ENCODE data around the gene LRMDA.
A peak's percentile ranks its signal among the peaks of the same experiment; 100 is the strongest.

The LRMDA gene

DNA sequence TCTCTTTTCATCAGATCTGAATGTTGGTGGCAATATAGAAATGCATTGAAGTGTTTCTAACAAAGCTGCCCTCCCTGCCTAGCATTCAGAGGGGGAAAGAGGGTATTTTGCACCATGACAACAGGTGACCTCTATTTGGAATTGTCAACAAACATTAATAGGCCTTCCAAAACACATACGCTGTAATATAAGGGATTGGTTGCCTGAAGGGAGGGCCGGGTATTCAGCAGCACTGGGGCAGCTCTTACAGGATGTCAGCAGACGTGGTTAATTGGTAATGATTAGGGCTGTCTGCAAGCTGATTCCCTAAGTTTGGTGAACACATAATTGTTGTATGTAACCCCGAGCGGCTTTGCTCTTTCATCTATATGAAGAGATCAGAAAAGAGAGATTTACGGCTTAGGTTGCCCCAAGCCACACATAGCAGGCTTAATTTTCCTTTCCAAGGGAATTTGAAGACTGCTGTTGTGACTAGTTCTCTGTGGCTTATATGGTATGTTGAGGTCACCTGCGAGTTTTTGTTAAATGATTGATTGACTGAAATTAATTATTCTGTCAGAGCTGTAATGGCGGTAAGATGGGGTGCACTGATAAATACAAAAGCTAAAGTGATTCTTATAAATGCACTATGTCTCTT is 759.3 kb downstream of the LRMDA start:
- H3K27ac ChIP-seq (ENCODE audit: low read depth, low read length) = no peak overlapping the region
- no peak overlapping the region for H2BK5ac ChIP-seq (ENCODE audit: low read length)
- no peak overlapping the region for H4K8ac ChIP-seq (ENCODE audit: low read depth, low read length)
- H4K5ac ChIP-seq (ENCODE audit: low read length) = no peak overlapping the region
- no peaks in the 10 kb centered on the region for H3K79me2 ChIP-seq (ENCODE audit: control insufficient read depth, insufficient read depth, low read length)
- no peak overlapping the region for H2BK15ac ChIP-seq (replicated peaks; ENCODE audit: low read depth)
- peak; percentile 17 for DNase-seq
- no peak overlapping the region for H3K23ac ChIP-seq (ENCODE audit: low read length)
- no peaks in the 10 kb centered on the region for H3K79me1 ChIP-seq (ENCODE audit: low read length)
- no peak overlapping the region for H3K18ac ChIP-seq (ENCODE audit: low read length)
- H3K27me3 ChIP-seq (ENCODE audit: insufficient read depth, low read length, poor library complexity) = no peaks in the 10 kb centered on the region
- no peak overlapping the region for H3K9ac ChIP-seq (ENCODE audit: low read length)
- no peak overlapping the region for H3K56ac ChIP-seq (ENCODE audit: low read length)
- no peak overlapping the region for H3K4me3 ChIP-seq (ENCODE audit: low read length)
- no peak overlapping the region for H3K4me2 ChIP-seq (ENCODE audit: low read length)
- no peaks in the 10 kb centered on the region for H3K36me3 ChIP-seq (ENCODE audit: control insufficient read depth, insufficient read depth, low read length)
- no peak overlapping the region for H2AK5ac ChIP-seq (ENCODE audit: low read length)
- H3K4me1 ChIP-seq (ENCODE audit: control insufficient read depth, low read depth, low read length) = no peaks in the 10 kb centered on the region
- no peak overlapping the region for H2BK120ac ChIP-seq (ENCODE audit: low read depth, low read length)
- WGBS (ENCODE audit: extremely low coverage, insufficient coverage, low lambda C conversion rate) = no CpG with 5 or more reads among the region's 8 CpGs
- no peak overlapping the region for H3K4ac ChIP-seq (ENCODE audit: low read depth, low read length)

DNA sequence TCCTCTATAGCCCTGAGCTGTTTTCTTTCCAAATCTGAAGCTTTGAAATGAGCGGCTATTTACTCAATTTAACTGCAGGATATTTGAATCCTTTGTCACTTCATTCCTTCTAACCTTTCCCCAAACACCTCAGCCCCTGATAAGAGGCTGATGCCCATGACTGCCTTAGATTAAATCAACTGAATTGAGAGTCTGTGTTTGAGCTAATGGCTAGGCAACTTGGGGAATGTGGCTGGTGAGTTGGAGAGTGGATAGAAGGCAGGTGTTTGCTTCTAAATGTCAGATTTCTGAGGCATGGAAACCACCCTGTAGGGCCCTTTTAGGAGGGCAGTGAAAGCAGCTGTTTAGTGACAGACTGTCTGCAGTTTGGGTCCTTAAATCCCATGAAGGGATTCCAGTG is 759.9 kb downstream of the LRMDA start:
- Histone ChIP-seq H3K36me3 (ENCODE audit: control insufficient read depth, insufficient read depth, low read length) (no peaks in the 10 kb centered on the region), H2BK15ac (replicated peaks; ENCODE audit: low read depth) (no peak overlapping the region), H3K4me2 (ENCODE audit: low read length) (no peak overlapping the region), H3K79me1 (ENCODE audit: low read length) (no peaks in the 10 kb centered on the region), H3K27ac (ENCODE audit: low read depth, low read length) (no peak overlapping the region), H3K4me1 (ENCODE audit: control insufficient read depth, low read depth, low read length) (no peaks in the 10 kb centered on the region), H4K8ac (ENCODE audit: low read depth, low read length) (no peak overlapping the region), H3K23ac (ENCODE audit: low read length) (no peak overlapping the region), H2BK120ac (ENCODE audit: low read depth, low read length) (no peak overlapping the region), H3K4ac (ENCODE audit: low read depth, low read length) (no peak overlapping the region), H3K4me3 (ENCODE audit: low read length) (no peak overlapping the region), H2BK5ac (ENCODE audit: low read length) (no peak overlapping the region), H3K9ac (ENCODE audit: low read length) (no peak overlapping the region), H3K56ac (ENCODE audit: low read length) (no peak overlapping the region), H2AK5ac (ENCODE audit: low read length) (no peak overlapping the region), H4K5ac (ENCODE audit: low read length) (no peak overlapping the region), H3K18ac (ENCODE audit: low read length) (no peak overlapping the region), H3K79me2 (ENCODE audit: control insufficient read depth, insufficient read depth, low read length) (no peaks in the 10 kb centered on the region), H3K27me3 (ENCODE audit: insufficient read depth, low read length, poor library complexity) (no peaks in the 10 kb centered on the region)
- WGBS (ENCODE audit: extremely low coverage, insufficient coverage, low lambda C conversion rate) = no CpG with 5 or more reads among the region's 1 CpG
- DNase-seq = peak; percentile 52

DNA sequence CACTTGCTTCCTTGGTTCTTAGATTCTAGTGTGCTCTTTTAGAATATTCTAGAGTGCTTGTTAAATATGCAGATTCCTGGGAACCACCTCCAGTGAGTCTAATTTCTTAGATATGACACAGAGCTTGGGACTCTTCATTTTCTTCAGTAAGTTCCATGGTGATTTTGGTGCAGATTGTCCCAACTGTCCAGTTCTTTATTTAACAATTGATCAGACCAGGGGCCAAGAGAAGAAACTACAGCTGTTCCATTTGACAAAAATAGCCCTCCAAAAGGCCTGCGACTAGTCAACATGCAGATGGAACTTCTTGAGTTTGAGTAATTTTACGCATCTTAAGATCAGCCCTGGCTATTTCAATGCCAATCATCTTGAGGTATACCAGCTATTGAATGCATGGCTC is 760.7 kb downstream of the LRMDA start:
- no peak for DNase-seq
- H3K4me3 ChIP-seq (ENCODE audit: low read length) = no peak overlapping the region
- no peak overlapping the region for H3K4ac ChIP-seq (ENCODE audit: low read depth, low read length)
- H3K4me1 ChIP-seq (ENCODE audit: control insufficient read depth, low read depth, low read length) = no peaks in the 10 kb centered on the region
- WGBS (ENCODE audit: extremely low coverage, insufficient coverage, low lambda C conversion rate) = no CpG with 5 or more reads among the region's 2 CpGs
- H3K9ac ChIP-seq (ENCODE audit: low read length) = no peak overlapping the region
- H2BK5ac ChIP-seq (ENCODE audit: low read length) = no peak overlapping the region
- H2BK15ac ChIP-seq (replicated peaks; ENCODE audit: low read depth) = peak overlapping the region; percentile 61
- H2BK120ac ChIP-seq (ENCODE audit: low read depth, low read length) = no peak overlapping the region
- H3K18ac ChIP-seq (ENCODE audit: low read length) = no peak overlapping the region
- H3K56ac ChIP-seq (ENCODE audit: low read length) = no peak overlapping the region
- H3K4me2 ChIP-seq (ENCODE audit: low read length) = no peak overlapping the region
- H3K79me1 ChIP-seq (ENCODE audit: low read length) = no peaks in the 10 kb centered on the region
- no peak overlapping the region for H3K27ac ChIP-seq (ENCODE audit: low read depth, low read length)
- H3K23ac ChIP-seq (ENCODE audit: low read length) = no peak overlapping the region
- H2AK5ac ChIP-seq (ENCODE audit: low read length) = no peak overlapping the region
- H4K5ac ChIP-seq (ENCODE audit: low read length) = no peak overlapping the region
- no peak overlapping the region for H4K8ac ChIP-seq (ENCODE audit: low read depth, low read length)
- H3K79me2 ChIP-seq (ENCODE audit: control insufficient read depth, insufficient read depth, low read length) = no peaks in the 10 kb centered on the region
- H3K36me3 ChIP-seq (ENCODE audit: control insufficient read depth, insufficient read depth, low read length) = no peaks in the 10 kb centered on the region
- H3K27me3 ChIP-seq (ENCODE audit: insufficient read depth, low read length, poor library complexity) = no peaks in the 10 kb centered on the region

DNA sequence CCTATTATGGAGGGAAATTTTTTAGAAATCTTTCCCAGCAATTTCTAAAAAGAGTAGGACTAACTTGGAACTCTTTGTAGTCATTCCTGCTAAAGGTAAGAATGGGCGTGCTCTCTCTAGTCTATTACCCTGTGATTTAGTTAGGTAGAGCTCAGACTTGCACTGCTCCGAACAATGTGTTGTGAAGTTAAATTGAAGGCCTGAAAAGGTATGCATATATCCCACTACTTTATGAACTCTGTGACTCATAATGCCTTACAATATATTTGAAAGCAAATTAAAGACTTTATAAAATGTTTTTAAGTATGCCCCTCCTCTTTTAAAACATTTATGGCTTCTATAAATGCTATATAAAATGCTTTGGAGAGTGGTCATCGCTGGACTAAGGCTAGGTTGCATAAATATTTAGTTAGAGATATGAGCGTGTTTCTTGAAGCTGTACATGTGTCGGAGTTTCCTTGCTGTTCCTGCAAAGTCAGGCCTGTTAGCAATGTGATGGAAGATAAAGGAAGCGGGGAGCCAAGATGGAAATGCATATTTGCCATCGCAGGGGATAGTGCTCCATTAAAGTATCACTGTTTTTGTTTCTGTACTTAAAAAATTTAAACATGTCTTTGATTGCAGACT is 761.4 kb downstream of the LRMDA start:
- Histone ChIP-seq H4K5ac (ENCODE audit: low read length) (no peak overlapping the region), H3K27me3 (ENCODE audit: insufficient read depth, low read length, poor library complexity) (no peaks in the 10 kb centered on the region), H3K79me2 (ENCODE audit: control insufficient read depth, insufficient read depth, low read length) (no peaks in the 10 kb centered on the region), H3K4me2 (ENCODE audit: low read length) (no peak overlapping the region), H4K8ac (ENCODE audit: low read depth, low read length) (no peak overlapping the region), H3K36me3 (ENCODE audit: control insufficient read depth, insufficient read depth, low read length) (no peaks in the 10 kb centered on the region), H3K4me1 (ENCODE audit: control insufficient read depth, low read depth, low read length) (no peaks in the 10 kb centered on the region), H3K56ac (ENCODE audit: low read length) (no peak overlapping the region), H2BK5ac (ENCODE audit: low read length) (no peak overlapping the region), H3K79me1 (ENCODE audit: low read length) (no peaks in the 10 kb centered on the region), H3K18ac (ENCODE audit: low read length) (no peak overlapping the region), H3K9ac (ENCODE audit: low read length) (no peak overlapping the region), H2BK15ac (replicated peaks; ENCODE audit: low read depth) (no peak overlapping the region), H3K4ac (ENCODE audit: low read depth, low read length) (no peak overlapping the region), H2BK120ac (ENCODE audit: low read depth, low read length) (no peak overlapping the region), H3K27ac (ENCODE audit: low read depth, low read length) (no peak overlapping the region), H3K4me3 (ENCODE audit: low read length) (no peak overlapping the region), H2AK5ac (ENCODE audit: low read length) (no peak overlapping the region), H3K23ac (ENCODE audit: low read length) (no peak overlapping the region)
- DNase-seq = no peak
- no CpG with 5 or more reads among the region's 7 CpGs for WGBS (ENCODE audit: extremely low coverage, insufficient coverage, low lambda C conversion rate)

DNA sequence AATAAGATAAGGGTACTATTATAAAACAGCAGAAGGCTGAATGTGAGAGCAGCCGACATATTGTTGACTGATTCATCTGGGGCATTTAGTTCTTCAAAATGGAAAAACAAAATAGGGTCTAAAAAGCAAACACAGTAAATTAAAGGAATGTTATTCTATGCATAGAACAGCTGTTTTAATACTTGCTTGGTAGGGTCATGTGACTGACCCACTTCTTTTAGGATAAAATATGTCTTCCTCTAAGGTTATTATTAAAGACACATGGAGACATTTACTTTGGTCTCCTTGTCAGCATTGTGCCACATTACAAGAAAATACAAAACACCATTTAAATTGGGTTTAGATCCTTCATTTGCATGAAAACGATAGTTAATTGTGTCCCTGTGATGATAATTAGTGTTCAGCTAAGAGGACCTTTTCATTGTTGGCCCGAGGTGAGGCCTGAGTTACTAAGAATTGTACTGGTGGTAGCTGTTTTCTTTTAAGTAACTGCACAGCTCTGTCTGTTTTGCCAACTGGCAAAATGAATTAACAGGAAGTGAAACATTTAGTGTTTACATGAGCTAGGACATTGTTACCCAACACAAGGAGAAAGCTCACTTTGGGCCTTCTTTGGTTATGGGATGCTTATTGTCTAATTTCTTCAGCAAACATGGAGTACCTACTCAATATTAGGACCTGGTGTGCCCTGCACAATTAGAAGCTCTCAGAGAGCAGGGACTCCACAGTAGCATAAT is 764.4 kb downstream of the LRMDA start:
- no peaks in the 10 kb centered on the region for H3K36me3 ChIP-seq (ENCODE audit: control insufficient read depth, insufficient read depth, low read length)
- no peak overlapping the region for H2BK120ac ChIP-seq (ENCODE audit: low read depth, low read length)
- H2BK5ac ChIP-seq (ENCODE audit: low read length) = no peak overlapping the region
- WGBS (ENCODE audit: extremely low coverage, insufficient coverage, low lambda C conversion rate) = no CpG with 5 or more reads among the region's 3 CpGs
- no peaks in the 10 kb centered on the region for H3K4me1 ChIP-seq (ENCODE audit: control insufficient read depth, low read depth, low read length)
- no peaks in the 10 kb centered on the region for H3K27me3 ChIP-seq (ENCODE audit: insufficient read depth, low read length, poor library complexity)
- no peak overlapping the region for H3K4ac ChIP-seq (ENCODE audit: low read depth, low read length)
- no peak overlapping the region for H3K9ac ChIP-seq (ENCODE audit: low read length)
- no peak overlapping the region for H3K23ac ChIP-seq (ENCODE audit: low read length)
- H2BK15ac ChIP-seq (replicated peaks; ENCODE audit: low read depth) = no peak overlapping the region
- no peak for DNase-seq
- no peak overlapping the region for H3K18ac ChIP-seq (ENCODE audit: low read length)
- no peak overlapping the region for H4K8ac ChIP-seq (ENCODE audit: low read depth, low read length)
- no peak overlapping the region for H3K4me2 ChIP-seq (ENCODE audit: low read length)
- no peak overlapping the region for H3K56ac ChIP-seq (ENCODE audit: low read length)
- no peak overlapping the region for H3K27ac ChIP-seq (ENCODE audit: low read depth, low read length)
- no peak overlapping the region for H4K5ac ChIP-seq (ENCODE audit: low read length)
- no peak overlapping the region for H2AK5ac ChIP-seq (ENCODE audit: low read length)
- no peak overlapping the region for H3K4me3 ChIP-seq (ENCODE audit: low read length)
- no peaks in the 10 kb centered on the region for H3K79me2 ChIP-seq (ENCODE audit: control insufficient read depth, insufficient read depth, low read length)
- no peaks in the 10 kb centered on the region for H3K79me1 ChIP-seq (ENCODE audit: low read length)
